Activated CD8-positive, alpha-beta T cell treated with anti-CD3 and anti-CD28 coated beads for 36 hours (primary cell): ENCODE results near the gene UQCRHL. TPM values are rescaled to one million over a fixed set of nuclear protein-coding genes. Genes with fewer than 3 reads are reported as not detected.

Experiments used
- ATAC-seq: fragments of 200-7000 bp; cut with Tn5 transposase; one replicate; pipeline ENCODE4 v1.10.0; 2021; ENCODE audit warnings: mild to moderate bottlenecking, moderate library complexity
- CTCF ChIA-PET: fragments of 350-600 bp; sonication (Branson Sonifier 250); formaldehyde crosslinking; loops from one replicate; lab custom pipeline; 2021; ENCODE audit warnings: antibody characterized with exemption; lab: Charles Lee
- POLR2A ChIA-PET: fragments of 350-600 bp; sonication (Branson Sonifier 250); formaldehyde crosslinking; loops from one replicate; lab custom pipeline; 2021; ENCODE audit warnings: antibody characterized with exemption; lab: Charles Lee
- DNase-seq: peaks from one replicate; pipeline ENCODE4 v3.0.0-alpha.2; 2020
- H3K27ac Mint-ChIP-seq: one replicate; pipeline ENCODE4 v1.8.0; 2021; ENCODE audit warnings: mild to moderate bottlenecking, mixed read lengths
- H3K27me3 Mint-ChIP-seq: one replicate; pipeline ENCODE4 v1.8.0; 2021; ENCODE audit warnings: mixed read lengths
- H3K36me3 Mint-ChIP-seq: one replicate; pipeline ENCODE4 v1.8.0; 2021; ENCODE audit warnings: low read depth, mixed read lengths
- H3K4me1 Mint-ChIP-seq: one replicate; pipeline ENCODE4 v1.8.0; 2021; ENCODE audit warnings: low read depth, mixed read lengths
- H3K4me3 Mint-ChIP-seq: one replicate; pipeline ENCODE4 v1.8.0; 2021; ENCODE audit warnings: mild to moderate bottlenecking, moderate library complexity, mixed read lengths
- H3K9me3 Mint-ChIP-seq: one replicate; pipeline ENCODE4 v1.8.0; 2021; ENCODE audit warnings: mixed read lengths
- intact Hi-C: fragments of 100-400 bp; cut with micrococcal nuclease; formaldehyde crosslinking; loops from one replicate; pipeline ENCODE4 v1.10.0; 2022
- total RNA-seq, 2 experiments: library from RNA; stranded (reverse); gene quantifications; one replicate each; pipeline ENCODE4 v1.2.3, GENCODE V29; 2021
- TF ChIP-seq, protein P1 (sequence below): fragments of 200-600 bp; IDR thresholded peaks from one replicate; pipeline ENCODE4 v1.8.0; 2022; ENCODE audit warnings: antibody characterized with exemption, mild to moderate bottlenecking

The UQCRHL gene
- total RNA-seq, 2 experiments from 2014 or later = 2.5 to 2.8 TPM

- Mint-ChIP-seq H3K27me3 (peaks cover 3% of the 10 kb centered on the region), H3K9me3 (no peaks in the 10 kb centered on the region), H3K4me1 (no peaks in the 10 kb centered on the region), H3K4me3 (no peak overlapping the region), H3K27ac (no peak overlapping the region), H3K36me3 (no peaks in the 10 kb centered on the region)
- no peak for ATAC-seq
- TF ChIP-seq, protein P1, sequence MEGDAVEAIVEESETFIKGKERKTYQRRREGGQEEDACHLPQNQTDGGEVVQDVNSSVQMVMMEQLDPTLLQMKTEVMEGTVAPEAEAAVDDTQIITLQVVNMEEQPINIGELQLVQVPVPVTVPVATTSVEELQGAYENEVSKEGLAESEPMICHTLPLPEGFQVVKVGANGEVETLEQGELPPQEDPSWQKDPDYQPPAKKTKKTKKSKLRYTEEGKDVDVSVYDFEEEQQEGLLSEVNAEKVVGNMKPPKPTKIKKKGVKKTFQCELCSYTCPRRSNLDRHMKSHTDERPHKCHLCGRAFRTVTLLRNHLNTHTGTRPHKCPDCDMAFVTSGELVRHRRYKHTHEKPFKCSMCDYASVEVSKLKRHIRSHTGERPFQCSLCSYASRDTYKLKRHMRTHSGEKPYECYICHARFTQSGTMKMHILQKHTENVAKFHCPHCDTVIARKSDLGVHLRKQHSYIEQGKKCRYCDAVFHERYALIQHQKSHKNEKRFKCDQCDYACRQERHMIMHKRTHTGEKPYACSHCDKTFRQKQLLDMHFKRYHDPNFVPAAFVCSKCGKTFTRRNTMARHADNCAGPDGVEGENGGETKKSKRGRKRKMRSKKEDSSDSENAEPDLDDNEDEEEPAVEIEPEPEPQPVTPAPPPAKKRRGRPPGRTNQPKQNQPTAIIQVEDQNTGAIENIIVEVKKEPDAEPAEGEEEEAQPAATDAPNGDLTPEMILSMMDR = no peak
- DNase-seq = no peak
- POLR2A ChIA-PET = no interaction called here
- intact Hi-C loops = no loop called here
- CTCF ChIA-PET = interaction anchor here (0.6 kb wide), 1 partner anchor 158 kb away, joined by 3 read pairs; no protein-coding TSS in a partner anchor
These were observed 37.0 kb downstream of the UQCRHL start for GRCh38 chr1:15770313-15770962.

DNA sequence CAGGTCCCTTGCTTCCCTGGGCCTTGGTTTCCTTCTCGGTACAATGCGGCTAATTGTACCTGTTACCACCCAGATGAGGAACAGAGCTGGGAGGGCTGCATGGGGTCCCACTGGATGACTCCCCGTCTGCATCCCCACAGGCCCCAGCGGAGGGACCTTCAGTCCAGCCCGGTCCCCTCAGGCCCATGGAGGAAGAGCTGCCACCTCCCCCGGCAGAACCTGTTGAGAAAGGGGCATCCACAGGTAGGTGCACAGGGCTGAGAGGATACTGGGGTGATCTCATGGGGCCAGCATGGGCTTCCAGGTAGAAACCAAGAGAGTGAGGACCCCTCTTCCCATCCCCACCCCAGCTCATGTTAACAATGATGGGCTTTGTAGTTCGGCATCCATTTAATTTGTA lies 39.1 kb downstream of the UQCRHL start:
- Mint-ChIP-seq H3K36me3 (no peaks in the 10 kb centered on the region), H3K4me3 (no peak overlapping the region), H3K27ac (no peak overlapping the region), H3K27me3 (peaks cover 3% of the 10 kb centered on the region), H3K9me3 (no peaks in the 10 kb centered on the region), H3K4me1 (no peaks in the 10 kb centered on the region)
- ChIA-PET POLR2A (interaction anchor here (0.6 kb wide), 1 partner anchor 23 kb away, joined by 4 read pairs; no protein-coding TSS in a partner anchor), CTCF (interaction anchor here (1.6 to 2.6 kb wide), 2 partner anchors 23 to 24 kb away, joined by 4 to 7 read pairs; no protein-coding TSS in a partner anchor)
- ATAC-seq (no peak), DNase-seq (no peak)
- intact Hi-C loops = no loop called here
- TF ChIP-seq, protein P1 = no peak

DNA sequence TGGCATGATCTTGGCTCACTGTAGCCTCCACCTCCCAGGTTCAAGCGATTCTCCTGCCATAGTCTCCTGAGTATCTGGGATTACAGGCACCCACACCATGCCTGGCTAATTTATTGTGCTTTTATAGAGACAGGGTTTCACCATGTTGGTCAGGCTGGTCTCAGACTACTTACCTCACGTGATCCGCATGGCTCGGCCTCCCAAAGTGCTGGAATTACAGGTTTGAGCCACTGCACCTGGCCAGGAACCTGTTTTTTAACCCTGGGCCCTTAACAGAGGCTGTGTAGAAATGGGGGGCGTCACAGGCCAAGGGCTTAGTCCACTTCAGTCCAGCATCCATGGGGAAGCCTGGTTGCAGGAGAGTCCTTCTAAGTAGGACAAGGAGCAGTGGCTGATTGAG lies 39.5 kb downstream of the UQCRHL start:
- ChIA-PET POLR2A (interaction anchor here (0.6 kb wide), 1 partner anchor 23 kb away, joined by 4 read pairs; no protein-coding TSS in a partner anchor), CTCF (interaction anchor here (2.6 kb wide), 1 partner anchor 24 kb away, joined by 7 read pairs; no protein-coding TSS in a partner anchor)
- H3K27ac Mint-ChIP-seq = no peak overlapping the region
- intact Hi-C loops = no loop called here
- no peak for ATAC-seq
- no peaks in the 10 kb centered on the region for H3K9me3 Mint-ChIP-seq
- peaks cover 3% of the 10 kb centered on the region for H3K27me3 Mint-ChIP-seq
- TF ChIP-seq, protein P1 = no peak
- DNase-seq = no peak
- no peaks in the 10 kb centered on the region for H3K36me3 Mint-ChIP-seq
- H3K4me1 Mint-ChIP-seq = no peaks in the 10 kb centered on the region
- H3K4me3 Mint-ChIP-seq = no peak overlapping the region

DNA sequence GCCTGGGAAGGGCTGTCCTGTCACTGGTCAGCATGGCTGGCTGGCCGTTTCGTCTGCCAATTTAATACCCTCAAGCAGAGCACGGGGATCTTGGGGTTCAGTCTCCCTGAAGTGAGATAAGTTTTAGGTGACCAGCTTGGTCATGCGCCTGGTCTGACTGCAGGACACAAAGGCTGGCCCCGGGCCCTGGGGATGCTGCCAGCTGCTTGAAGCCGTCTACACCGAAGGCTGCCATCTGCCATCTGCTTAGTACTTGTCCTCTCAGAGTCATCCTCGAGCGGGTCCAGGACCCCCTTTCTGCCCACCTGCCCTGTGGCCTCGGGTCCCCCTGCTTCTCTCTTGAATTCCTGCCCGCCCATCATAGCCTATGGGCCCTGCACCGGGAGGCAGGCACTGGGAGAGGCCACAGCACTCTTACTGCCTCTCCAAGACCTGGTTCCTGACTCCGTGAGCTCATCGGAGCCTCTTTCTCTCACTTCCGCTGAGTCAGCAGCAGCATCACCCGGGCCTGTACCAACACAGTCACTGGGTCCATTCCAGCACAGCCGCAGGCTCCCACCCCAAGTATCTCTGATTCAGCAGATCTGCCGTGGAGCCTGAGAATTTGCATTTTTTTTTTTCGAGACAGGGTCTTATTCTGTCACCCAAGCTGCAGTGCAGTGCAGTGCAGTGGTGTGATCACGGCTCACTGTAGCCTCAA lies 41.8 kb downstream of the UQCRHL start:
- Mint-ChIP-seq H3K27me3 (peaks cover 16% of the 10 kb centered on the region), H3K4me1 (no peaks in the 10 kb centered on the region), H3K4me3 (no peak overlapping the region), H3K9me3 (no peaks in the 10 kb centered on the region), H3K27ac (no peak overlapping the region), H3K36me3 (no peaks in the 10 kb centered on the region)
- CTCF ChIA-PET = interaction anchor here (2.6 kb wide), 1 partner anchor 26 kb away, joined by 7 read pairs; no protein-coding TSS in a partner anchor
- TF ChIP-seq, protein P1 = no peak
- intact Hi-C loops = no loop called here
- no peak for ATAC-seq
- DNase-seq = no peak
- POLR2A ChIA-PET = no interaction called here

GRCh38 chr1:15764890-15765289 lies 42.6 kb downstream of the UQCRHL start:
- intact Hi-C loops = no loop called here
- H3K9me3 Mint-ChIP-seq = no peaks in the 10 kb centered on the region
- TF ChIP-seq, protein P1 = no peak
- H3K27me3 Mint-ChIP-seq = peaks cover 18% of the 10 kb centered on the region
- ChIA-PET CTCF (no interaction called here), POLR2A (no interaction called here)
- no peak for DNase-seq
- no peak overlapping the region for H3K27ac Mint-ChIP-seq
- no peak for ATAC-seq
- no peak overlapping the region for H3K4me3 Mint-ChIP-seq
- no peaks in the 10 kb centered on the region for H3K4me1 Mint-ChIP-seq
- H3K36me3 Mint-ChIP-seq = no peaks in the 10 kb centered on the region
